Esophagus squamous epithelium (tissue), 4 donors: ENCODE measurements around the gene PTPRB.

Source experiments
- CTCF ChIP-seq, 6 experiments: fragments of 450-650 bp in 4 of 6; fragments of 200-600 bp in 2 of 6; sonication (generic) in 2 of 6; IDR thresholded peaks; one replicate each; pipeline ENCODE4 v1.5.1; 2016 to 2019; ENCODE audit warnings: antibody characterized with exemption in 6 of 6, mild to moderate bottlenecking in 4 of 6, moderate library complexity in 4 of 6
- POLR2A ChIP-seq, 4 donors: fragments of 450-650 bp; IDR thresholded peaks; one replicate each; pipeline ENCODE4 v1.6.1; 2017; ENCODE audit warnings: antibody characterized with exemption in 4 of 4, mild to moderate bottlenecking in 4 of 4, moderate library complexity in 3 of 4

- TF ChIP-seq CTCF (IDR thresholded peaks at IDR 0.05) (no peak), POLR2A (IDR thresholded peaks at IDR 0.05) (no peak)
Measured at GRCh38 chr12:70571029-70571428, 66.2 kb downstream of the PTPRB start.
